Right lobe of liver (tissue), 6 donors: Measurements from ENCODE around the gene DDX47. TPM values are rescaled to one million over a fixed set of nuclear protein-coding genes. Genes with fewer than 3 reads are reported as not detected.

Source experiments
- ATAC-seq, 4 donors: fragments of 200-7000 bp; cut with Tn5 transposase; one replicate each; pipeline ENCODE4 v1.9.1; 2020; ENCODE audit warnings: mild to moderate bottlenecking in 4 of 4, moderate library complexity in 4 of 4
- DNase-seq, 3 donors: peaks; one replicate each; pipeline ENCODE4 v3.0.0-alpha.2; 2020
- H3K27ac ChIP-seq, 3 donors: fragments of 200-600 bp; one replicate each; pipeline ENCODE4 v1.8.0; 2022
- H3K27me3 ChIP-seq, 2 donors: fragments of 200-600 bp; one replicate each; pipeline ENCODE4 v1.8.0; 2022
- H3K36me3 ChIP-seq, 4 donors: fragments of 200-600 bp; sonication (generic) in 1 of 4; one replicate each; pipeline versions ENCODE4 v1.5.1 to v1.8.0; 2017 to 2022; ENCODE audit warnings: control low read depth in 1 of 4
- H3K4me1 ChIP-seq, 4 donors: fragments of 200-600 bp; sonication (generic) in 1 of 4; one replicate each; pipeline versions ENCODE4 v1.5.1 to v1.8.0; 2017 to 2022; ENCODE audit warnings: control low read depth in 1 of 4
- H3K4me3 ChIP-seq, 3 donors: fragments of 200-600 bp; one replicate each; pipeline ENCODE4 v1.8.0; 2022
- H3K9me3 ChIP-seq, 4 donors: fragments of 200-600 bp; sonication (generic) in 1 of 4; one replicate each; pipeline versions ENCODE4 v1.5.1 to v1.8.0; 2017 to 2022; ENCODE audit warnings: control low read depth in 1 of 4
- POLR2A ChIP-seq: fragments of 450-650 bp; IDR thresholded peaks from one replicate; pipeline ENCODE4 v1.6.1; 2017; ENCODE audit warnings: antibody characterized with exemption, mild to moderate bottlenecking
- whole genome bisulfite sequencing: methylation state at CpG from one replicate; pipeline ENCODE4 v1.1.6; 2018; ENCODE audit warnings: low coverage, low lambda C conversion rate; ENCODE audit not compliant: insufficient coverage; ENCODE audit errors: missing lambda C conversion rate; 5-methylcytosine and 5-hydroxymethylcytosine counted together
- intact Hi-C, 2 donors: fragments of 100-400 bp; cut with DNase I; formaldehyde crosslinking; loops; one replicate each; pipeline versions ENCODE4 v1.11.2 to v1.14.1; 2022
- total RNA-seq, 6 experiments: library from RNA; depleted of rRNA in 2 of 6; stranded (reverse); fragments of >200 nt in 2 of 6; fragmentation: NEBNext Ultra II Directional in 3 of 6; extraction: Animal tissue kit (Norgen Biotek cat#: 25700) in 3 of 6; gene quantifications; one replicate each; pipeline versions ENCODE4 v1.1.0 to v1.2.4, GENCODE V29; 2016 to 2023
- TF ChIP-seq, protein P1 (sequence below), 4 donors: fragments of 200-600 bp in 3 of 4; fragments of 450-650 bp in 1 of 4; IDR thresholded peaks; one replicate each; pipeline versions ENCODE4 v1.5.1 to v1.8.0; 2016 to 2022; ENCODE audit warnings: antibody characterized with exemption in 4 of 4, mild to moderate bottlenecking in 2 of 4
- donor health status: DM: no; HTN: yes; CAD: no.
- donor health status: DM: no; HTN: no; CAD: no.
- donor health status: DM: no; HTN: no; CAD: no.
- donor health status: DM: no; HTN: yes; CAD: no.
- donor health status: DM: no; HTN: yes; CAD: no.

DDX47 gene
- total RNA-seq, 6 experiments from 2014 or later = 23.8 to 30.2 (median 25.3) TPM

- no peaks in the 10 kb centered on the region for H3K36me3 ChIP-seq
- intact Hi-C loops = no loop called here
- H3K27me3 ChIP-seq = no peaks in the 10 kb centered on the region
- ATAC-seq = no peak
- H3K4me3 ChIP-seq = no peak overlapping the region
- peaks cover 0 to 14% (median 8%) of the 10 kb centered on the region in 4 donors for H3K4me1 ChIP-seq
- no peaks in the 10 kb centered on the region for H3K9me3 ChIP-seq
- DNase-seq = no peak
- peak overlapping the region; percentile 83 to 94 (median 93) for H3K27ac ChIP-seq
- TF ChIP-seq POLR2A = no peak
- TF ChIP-seq, protein P1, sequence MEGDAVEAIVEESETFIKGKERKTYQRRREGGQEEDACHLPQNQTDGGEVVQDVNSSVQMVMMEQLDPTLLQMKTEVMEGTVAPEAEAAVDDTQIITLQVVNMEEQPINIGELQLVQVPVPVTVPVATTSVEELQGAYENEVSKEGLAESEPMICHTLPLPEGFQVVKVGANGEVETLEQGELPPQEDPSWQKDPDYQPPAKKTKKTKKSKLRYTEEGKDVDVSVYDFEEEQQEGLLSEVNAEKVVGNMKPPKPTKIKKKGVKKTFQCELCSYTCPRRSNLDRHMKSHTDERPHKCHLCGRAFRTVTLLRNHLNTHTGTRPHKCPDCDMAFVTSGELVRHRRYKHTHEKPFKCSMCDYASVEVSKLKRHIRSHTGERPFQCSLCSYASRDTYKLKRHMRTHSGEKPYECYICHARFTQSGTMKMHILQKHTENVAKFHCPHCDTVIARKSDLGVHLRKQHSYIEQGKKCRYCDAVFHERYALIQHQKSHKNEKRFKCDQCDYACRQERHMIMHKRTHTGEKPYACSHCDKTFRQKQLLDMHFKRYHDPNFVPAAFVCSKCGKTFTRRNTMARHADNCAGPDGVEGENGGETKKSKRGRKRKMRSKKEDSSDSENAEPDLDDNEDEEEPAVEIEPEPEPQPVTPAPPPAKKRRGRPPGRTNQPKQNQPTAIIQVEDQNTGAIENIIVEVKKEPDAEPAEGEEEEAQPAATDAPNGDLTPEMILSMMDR (IDR thresholded peaks at IDR 0.05) = no peak
- 58% methylated on average over 6 of the region's 6 CpGs for WGBS
These were observed 25.0 kb upstream of the DDX47 start for GRCh38 chr12:12788131-12788530.

DNA sequence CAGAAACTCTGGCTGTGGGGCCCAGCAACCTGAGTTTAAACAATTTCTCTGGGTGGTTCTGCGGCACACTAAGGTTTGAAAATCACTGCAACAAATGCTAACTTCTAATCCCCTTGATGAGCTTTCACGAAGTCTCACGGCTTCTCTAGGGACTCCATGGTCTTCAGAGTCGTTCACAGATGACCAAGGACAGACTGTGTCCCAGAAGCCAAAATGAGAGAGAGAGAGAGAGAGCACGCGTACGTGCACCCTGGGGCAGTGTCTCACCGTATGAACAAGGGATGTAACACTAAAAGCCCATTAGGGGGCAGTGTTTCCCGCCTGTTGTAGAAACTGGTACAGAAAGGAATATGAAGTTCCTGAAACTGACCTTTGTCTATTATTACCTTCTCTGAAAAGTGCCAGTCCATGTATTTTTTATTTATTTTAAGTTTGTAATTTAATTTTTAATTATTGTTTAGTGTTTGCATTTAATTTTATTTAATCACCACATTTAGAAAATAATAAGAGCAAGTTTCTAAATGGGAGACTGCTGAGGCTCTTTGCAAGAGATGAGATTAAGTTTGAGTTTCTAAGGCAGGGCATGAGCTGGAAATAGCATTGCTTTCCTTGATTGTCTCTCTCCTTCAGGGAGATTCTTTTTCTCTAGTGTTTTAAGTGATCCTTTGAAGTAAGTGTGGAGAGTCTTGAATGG is 24.3 kb upstream of the DDX47 start:
- H3K27ac ChIP-seq = peak overlapping the region in 2 of 3 donors; percentile 83 to 94
- H3K4me3 ChIP-seq = no peak overlapping the region
- intact Hi-C loops = no loop called here
- H3K9me3 ChIP-seq = no peaks in the 10 kb centered on the region
- H3K4me1 ChIP-seq = peaks cover 0 to 14% (median 8%) of the 10 kb centered on the region in 4 donors
- no peaks in the 10 kb centered on the region for H3K27me3 ChIP-seq
- peak; percentile 59 to 73 (median 67) for ATAC-seq
- no peaks in the 10 kb centered on the region for H3K36me3 ChIP-seq
- TF ChIP-seq, protein P1 (IDR thresholded peaks at IDR 0.05) = peak; percentile 77 to 91 (median 84)
- no peak for TF ChIP-seq POLR2A
- peak in 2 of 3 donors; percentile 43 to 72 for DNase-seq
- WGBS = 12% methylated on average over 9 of the region's 9 CpGs

GRCh38 chr12:12790956-12791355 is 22.2 kb upstream of the DDX47 start:
- 75% methylated on average over 4 of the region's 4 CpGs for WGBS
- H3K27me3 ChIP-seq = no peaks in the 10 kb centered on the region
- H3K36me3 ChIP-seq = no peaks in the 10 kb centered on the region
- ATAC-seq (no peak), DNase-seq (no peak)
- intact Hi-C loops = no loop called here
- TF ChIP-seq POLR2A = no peak
- TF ChIP-seq, protein P1 (IDR thresholded peaks at IDR 0.05) = no peak
- H3K4me1 ChIP-seq = peaks cover 0 to 14% (median 8%) of the 10 kb centered on the region in 4 donors
- H3K9me3 ChIP-seq = no peaks in the 10 kb centered on the region
- H3K4me3 ChIP-seq = no peak overlapping the region
- H3K27ac ChIP-seq = no peak overlapping the region

GRCh38 chr12:12791756-12792369 is 21.3 kb upstream of the DDX47 start:
- Histone ChIP-seq H3K27me3 (no peaks in the 10 kb centered on the region), H3K4me1 (peaks cover 0 to 8% (median 5%) of the 10 kb centered on the region in 4 donors), H3K36me3 (no peaks in the 10 kb centered on the region), H3K9me3 (no peaks in the 10 kb centered on the region), H3K27ac (no peak overlapping the region), H3K4me3 (peak overlapping the region in 2 of 3 donors; percentile 25 to 35)
- DNase-seq = no peak
- 26% methylated on average over 6 of the region's 7 CpGs for WGBS
- peak; percentile 29 to 48 (median 40) for ATAC-seq
- intact Hi-C loops = no loop called here
- no peak for TF ChIP-seq POLR2A
- TF ChIP-seq, protein P1 (IDR thresholded peaks at IDR 0.05) = no peak
